H7 (cell line): Measurements from ENCODE around the gene DDX43. TPM values are rescaled to one million over a fixed set of nuclear protein-coding genes. Genes with fewer than 3 reads are reported as not detected.
"Not testable (repeated sequence)": the region's sequence is repeated elsewhere in the genome, so short reads cannot be mapped to it uniquely, and the experiment has no call there.

Source experiments
- DNase-seq: peaks from one replicate; pipeline ENCODE4 v3.0.0; 2012
- H3K27me3 ChIP-seq: 2 replicates; pipeline ENCODE4 v1.6.0; 2011; ENCODE audit warnings: mild to moderate bottlenecking, low read length; ENCODE audit not compliant: control insufficient read depth, insufficient read depth
- H3K36me3 ChIP-seq: replicated peaks from 2 replicates; pipeline ENCODE4 v1.5.1; 2011; ENCODE audit warnings: low read length; ENCODE audit not compliant: control insufficient read depth, insufficient read depth
- H3K4me3 ChIP-seq: 2 replicates; pipeline ENCODE4 v1.5.1; 2011; ENCODE audit warnings: low read depth, mild to moderate bottlenecking, control low read depth, low read length, moderate library complexity; ENCODE audit not compliant: insufficient read depth
- total RNA-seq: library from RNA; depleted of rRNA; stranded (reverse); fragments of >200 nt; shearing (Covaris generic); gene quantifications from 2 replicates; pipeline ENCODE4 v1.2.3, GENCODE V29; 2014

The DDX43 gene
- total RNA-seq, 1 experiment from 2014 or later, result 0.07 TPM

DNA sequence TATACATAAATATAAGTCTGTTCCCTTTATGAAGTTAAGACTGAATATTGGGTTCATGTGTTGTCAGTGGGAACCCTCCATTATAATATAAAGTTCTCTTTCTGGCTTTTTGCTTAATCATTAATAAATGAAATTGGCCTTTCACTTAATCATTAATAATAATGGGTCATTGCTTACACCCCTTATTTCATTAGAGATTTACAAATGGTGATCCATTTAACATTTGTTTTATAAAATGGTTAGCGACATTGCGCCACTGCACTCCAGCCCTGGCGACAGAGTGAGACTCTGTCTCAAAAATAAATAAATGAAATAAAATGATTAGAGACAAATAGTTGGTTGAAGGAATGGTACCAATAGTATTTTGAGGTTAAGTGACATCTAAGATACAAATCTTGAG is 18.5 kb downstream of the DDX43 start:
- DNase-seq, result no peak
- H3K4me3 ChIP-seq, result no peak overlapping the region
- no peaks in the 10 kb centered on the region for H3K36me3 ChIP-seq
- H3K27me3 ChIP-seq, result no peaks in the 10 kb centered on the region

- no peak overlapping the region for H3K4me3 ChIP-seq
- H3K27me3 ChIP-seq, result no peaks in the 10 kb centered on the region
- H3K36me3 ChIP-seq, result no peaks in the 10 kb centered on the region
- no peak for DNase-seq
Measured at GRCh38 chr6:73418081-73418741, 23.6 kb downstream of the DDX43 start.

- no peak for DNase-seq
- H3K27me3 ChIP-seq, result no peaks in the 10 kb centered on the region
- H3K36me3 ChIP-seq, result no peaks in the 10 kb centered on the region
- no peak overlapping the region for H3K4me3 ChIP-seq
Measured at GRCh38 chr6:73421534-73421933, 26.9 kb downstream of the DDX43 start.

DNA sequence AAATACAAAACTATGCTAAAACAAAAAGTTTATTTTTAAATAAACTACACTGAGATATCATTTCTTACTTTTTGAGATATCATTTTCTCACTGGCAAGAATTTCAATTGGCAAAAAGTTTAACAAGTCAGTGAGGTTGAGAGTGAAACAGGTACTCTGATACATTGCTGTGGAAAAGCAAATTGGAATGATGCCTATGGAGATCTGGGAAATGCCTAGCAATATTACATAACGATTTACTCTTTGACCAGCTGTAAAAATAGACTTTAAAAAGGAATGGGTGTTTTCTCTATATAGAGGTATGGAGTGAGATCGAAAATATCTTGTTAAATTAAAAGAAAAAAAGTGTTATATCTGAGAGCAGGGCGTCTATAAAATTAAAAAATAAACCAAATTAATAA is 40.6 kb downstream of the DDX43 start:
- Histone ChIP-seq H3K4me3 (no peak overlapping the region), H3K36me3 (no peaks in the 10 kb centered on the region), H3K27me3 (no peaks in the 10 kb centered on the region)
- DNase-seq, result no peak

- Histone ChIP-seq H3K27me3 (no peaks in the 10 kb centered on the region), H3K36me3 (no peaks in the 10 kb centered on the region), H3K4me3 (no peak overlapping the region)
- no peak for DNase-seq
Measured at GRCh38 chr6:73443555-73443954, 48.9 kb downstream of the DDX43 start.

GRCh38 chr6:73451223-73452106 is 56.8 kb downstream of the DDX43 start:
- H3K36me3 ChIP-seq, result no peaks in the 10 kb centered on the region
- H3K4me3 ChIP-seq, result peak overlapping the region; percentile 30
- no peaks in the 10 kb centered on the region; the same call in 1 of the 2 replicates for H3K27me3 ChIP-seq
- DNase-seq, result peak; percentile 46

- Histone ChIP-seq H3K27me3 (no peaks in the 10 kb centered on the region; the same call in 1 of the 2 replicates), H3K36me3 (no peaks in the 10 kb centered on the region), H3K4me3 (peak within 1 kb of the TSS; percentile 30)
- no peak for DNase-seq
Measured at GRCh38 chr6:73452107-73452461, 57.5 kb downstream of the DDX43 start, which contains the start of gene CGAS. TSS of gene CGAS (minus strand) at chr6:73452297. CDS start at chr6:73452181, 116 bp downstream.

- H3K27me3 ChIP-seq, result no peaks in the 10 kb centered on the region; the same call in 1 of the 2 replicates
- DNase-seq, result no peak
- H3K4me3 ChIP-seq, result no peak overlapping the region
- H3K36me3 ChIP-seq, result no peaks in the 10 kb centered on the region
Measured at GRCh38 chr6:73455865-73456629, 61.4 kb downstream of the DDX43 start.

- not testable (repeated sequence) for H3K4me3 ChIP-seq, DNase-seq, H3K27me3 ChIP-seq, H3K36me3 ChIP-seq
Measured at GRCh38 chr6:73459474-73459873, 64.8 kb downstream of the DDX43 start.

DNA sequence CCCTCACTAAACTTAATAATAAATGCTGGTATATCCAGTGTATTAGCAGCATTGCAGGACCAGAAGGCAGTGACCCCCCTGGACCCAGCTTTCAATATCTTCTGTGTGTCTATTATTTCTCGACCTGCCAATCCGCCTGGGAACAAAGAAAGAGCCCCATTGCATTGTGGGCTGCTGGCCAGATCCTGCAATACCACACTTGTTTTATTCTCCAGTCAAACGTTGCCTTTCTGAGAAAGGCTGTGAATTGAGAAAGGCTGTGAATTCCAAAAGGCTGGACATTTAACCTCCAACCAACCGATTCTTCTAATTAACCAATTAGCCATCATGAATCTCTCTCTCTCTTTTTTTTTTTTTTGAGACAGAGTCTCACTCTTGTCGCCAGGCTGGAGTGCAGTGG is 65.4 kb downstream of the DDX43 start:
- no peaks in the 10 kb centered on the region for H3K36me3 ChIP-seq
- no peaks in the 10 kb centered on the region for H3K27me3 ChIP-seq
- H3K4me3 ChIP-seq, result no peak overlapping the region
- DNase-seq, result no peak

GRCh38 chr6:73461537-73462350 is 67.1 kb downstream of the DDX43 start, which contains the start of gene MTO1:
TSS of gene MTO1 (plus strand) at chr6:73461737. CDS start at chr6:73461855, 118 bp downstream.
- H3K36me3 ChIP-seq, result peaks cover 3% of the 10 kb centered on the region
- H3K27me3 ChIP-seq, result no peaks in the 10 kb centered on the region
- peak; percentile 86 for DNase-seq
- peak within 1 kb of the TSS; percentile 94 for H3K4me3 ChIP-seq
